HG02981 (cell line): ENCODE data around the gene CDK16.
"Not testable (repeated sequence)": the region's sequence is repeated elsewhere in the genome, so short reads cannot be mapped to it uniquely, and the experiment has no call there.

ENCODE experiments used
- ATAC-seq: cut with Tn5 transposase; IDR thresholded peaks from one replicate; pipeline ENCODE4 v1.9.1; 2021; ENCODE audit warnings: mild to moderate bottlenecking, moderate library complexity; ENCODE audit not compliant: unreplicated experiment

Gene CDK16

DNA sequence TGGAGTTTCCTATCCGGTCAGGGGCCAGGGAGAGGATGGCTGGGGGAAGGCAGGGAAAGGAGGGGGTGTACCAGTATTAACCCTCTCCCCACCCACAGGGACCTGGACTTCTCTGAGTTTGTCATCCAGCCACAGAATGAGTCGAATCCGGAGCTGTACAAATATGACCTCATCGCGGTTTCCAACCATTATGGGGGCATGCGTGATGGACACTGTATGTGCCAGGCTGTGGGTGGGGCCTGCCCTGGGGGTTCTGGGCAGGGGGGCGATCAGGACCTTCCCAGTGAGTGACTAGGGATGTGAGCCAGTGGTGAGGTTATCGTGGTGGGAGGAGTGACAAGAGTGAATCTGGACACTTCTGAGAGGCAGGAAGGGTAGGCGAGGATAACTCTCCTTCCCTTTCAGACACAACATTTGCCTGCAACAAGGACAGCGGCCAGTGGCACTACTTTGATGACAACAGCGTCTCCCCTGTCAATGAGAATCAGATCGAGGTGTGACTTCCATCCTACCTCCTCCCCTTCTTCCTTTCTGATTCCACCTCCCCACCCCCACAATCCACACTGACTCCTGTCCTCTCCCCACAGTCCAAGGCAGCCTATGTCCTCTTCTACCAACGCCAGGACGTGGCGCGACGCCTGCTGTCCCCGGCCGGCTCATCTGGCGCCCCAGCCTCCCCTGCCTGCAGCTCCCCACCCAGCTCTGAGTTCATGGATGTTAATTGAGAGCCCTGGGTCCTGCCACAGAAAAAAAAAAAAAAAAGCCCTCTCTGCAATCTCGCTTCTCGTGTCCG lies 28.9 kb downstream of the CDK16 start:
- no peak for ATAC-seq

- ATAC-seq: no peak
Observed at GRCh38 chrX:47247999-47248320, 29.5 kb downstream of the CDK16 start.

GRCh38 chrX:47248576-47248975 lies 30.1 kb downstream of the CDK16 start:
- ATAC-seq: no peak

DNA sequence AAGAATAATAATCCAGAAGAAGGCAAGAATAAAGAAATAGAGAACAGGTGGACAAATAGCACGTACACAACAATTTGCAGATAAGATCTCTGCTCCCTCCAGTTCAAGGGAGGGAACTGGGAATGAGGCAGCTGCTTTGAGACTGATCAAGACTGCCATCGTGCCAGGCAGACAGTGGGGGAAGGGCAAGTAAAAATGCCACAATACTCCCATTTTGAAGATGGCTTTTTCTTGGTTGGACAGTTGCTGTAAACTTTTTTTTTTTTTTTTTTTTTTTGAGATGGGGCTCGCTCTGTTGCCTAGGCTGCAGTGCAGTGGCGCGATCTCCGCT lies 31.5 kb downstream of the CDK16 start:
- no peak for ATAC-seq

- not testable (repeated sequence) for ATAC-seq
Observed at GRCh38 chrX:47257620-47258019, 39.1 kb downstream of the CDK16 start.

- ATAC-seq: no peak
Observed at GRCh38 chrX:47264483-47265173, 46.1 kb downstream of the CDK16 start.

- ATAC-seq: no peak
Observed at GRCh38 chrX:47266643-47267042, 48.2 kb downstream of the CDK16 start.

DNA sequence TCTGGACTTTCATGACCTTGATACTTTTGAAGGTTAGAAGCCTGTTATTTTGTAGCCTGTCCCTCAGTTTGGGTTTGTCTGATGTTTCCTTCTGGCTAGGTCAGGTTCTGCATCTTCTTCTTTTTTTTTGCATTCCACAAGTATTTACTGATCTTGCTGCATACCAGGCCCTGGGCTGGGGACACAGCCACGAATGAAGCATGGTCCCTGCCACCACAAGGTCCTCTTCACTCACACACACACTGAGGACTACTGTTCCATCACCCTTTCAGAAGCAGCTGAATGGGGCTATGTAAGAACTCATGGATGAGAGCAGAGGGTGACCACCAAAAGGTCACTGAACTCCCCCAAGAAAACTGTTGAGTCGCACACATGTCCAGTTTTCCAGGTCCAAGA lies 53.5 kb downstream of the CDK16 start:
- no peak for ATAC-seq

GRCh38 chrX:47273011-47273730 lies 54.7 kb downstream of the CDK16 start:
- ATAC-seq: no peak

- ATAC-seq: no peak
Observed at GRCh38 chrX:47278691-47279090, 60.2 kb downstream of the CDK16 start.
